ENCODE results near the gene NEURL1B.
A peak's percentile ranks its signal among the peaks of the same experiment; 100 is the strongest.
"Not testable (repeated sequence)": the region's sequence is repeated elsewhere in the genome, so short reads cannot be mapped to it uniquely, and the experiment has no call there.

NEURL1B gene

DNA sequence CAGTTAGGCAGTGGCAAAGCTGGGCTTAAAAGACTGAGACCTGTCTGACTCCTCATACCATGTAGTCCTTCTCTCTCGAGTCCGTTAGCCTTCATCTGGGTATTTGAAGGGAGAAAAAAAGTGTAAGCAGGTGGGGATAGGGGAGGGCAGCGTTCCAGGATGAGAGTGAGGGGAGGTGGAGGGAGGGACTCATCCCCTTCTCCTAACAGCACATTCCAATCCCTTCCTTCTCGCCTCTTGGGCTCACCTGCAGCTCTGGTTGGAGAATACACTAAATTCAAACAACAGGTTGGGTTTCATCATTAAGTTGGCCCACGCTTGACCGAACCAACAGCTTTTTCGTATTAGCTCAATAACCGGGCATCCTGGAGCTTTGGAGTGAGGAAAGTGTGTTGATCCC lies 3.6 kb downstream of the NEURL1B start:
- intact Hi-C loops (cut with DNase I), result no loop called here
- no peak for DNase-seq

DNA sequence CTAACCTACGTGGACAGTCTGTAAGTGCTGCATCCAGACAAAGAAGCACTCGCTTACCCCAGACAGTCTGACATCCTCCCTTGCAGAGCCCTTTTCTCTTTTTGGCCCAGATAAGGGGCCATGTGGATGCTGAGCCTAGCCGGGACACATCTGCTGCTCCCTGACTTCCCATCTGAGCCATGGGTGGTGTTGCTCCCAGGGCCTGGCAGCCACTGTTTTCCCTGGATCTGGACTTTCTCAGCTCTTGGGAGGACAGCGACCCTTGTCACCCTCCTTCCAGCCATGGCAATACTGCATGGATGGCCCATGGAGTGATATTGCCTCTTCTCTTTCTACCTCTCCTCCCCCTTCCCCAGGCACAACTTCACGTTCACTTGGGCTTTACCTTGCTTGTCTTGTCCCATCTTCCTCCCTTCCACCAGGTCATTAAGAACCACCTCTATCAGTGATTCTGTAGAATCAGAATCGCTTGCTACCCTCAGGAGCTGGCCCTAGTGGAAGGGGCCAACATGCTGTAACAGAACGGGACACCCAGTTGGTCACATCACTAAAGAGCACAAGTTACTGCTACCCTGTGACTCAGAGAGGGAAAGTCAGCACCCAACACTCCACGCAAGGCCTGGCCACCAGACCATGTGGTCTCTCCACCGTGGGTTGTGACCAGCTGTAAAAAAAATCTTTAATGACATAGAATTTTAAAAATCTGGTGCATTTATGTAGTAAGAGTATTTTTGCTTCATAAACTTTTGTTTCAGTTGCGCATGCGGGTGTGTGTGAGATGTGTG lies 4.4 kb downstream of the NEURL1B start:
- intact Hi-C loops (cut with DNase I), result no loop called here

DNA sequence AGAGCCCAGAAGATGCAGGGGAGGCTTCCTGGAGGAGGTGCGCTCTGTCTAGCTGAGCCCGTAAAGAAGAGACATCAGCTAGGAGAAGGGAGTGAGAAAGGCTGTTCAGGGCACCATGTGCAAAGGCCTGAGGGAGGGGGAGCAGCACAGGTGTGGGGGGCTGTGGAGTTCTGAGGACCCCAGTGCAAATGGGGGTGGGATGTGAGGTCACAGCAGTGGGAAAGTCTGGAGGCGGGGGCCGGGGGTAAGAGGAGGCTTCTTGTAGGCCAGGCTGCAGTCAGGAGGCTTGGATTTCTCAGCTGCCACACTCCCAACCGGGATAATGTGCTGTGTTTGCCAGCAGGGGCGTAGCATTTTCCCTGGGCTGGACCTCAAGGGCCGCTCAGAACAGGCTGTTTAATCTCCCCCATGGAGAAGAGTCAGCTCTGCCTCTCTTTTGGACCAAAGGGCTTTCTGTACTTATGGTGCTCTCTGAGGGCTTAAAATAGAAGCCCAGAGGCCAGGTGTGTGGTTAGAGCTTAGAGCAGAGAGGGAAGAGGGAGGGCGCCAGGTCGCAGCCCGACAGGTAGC lies 5.7 kb downstream of the NEURL1B start:
- no peak for DNase-seq
- intact Hi-C loops (cut with DNase I), result no loop called here

More for the DNA sequence above, 4.4 kb downstream of the NEURL1B start:
- peak in 1 of 42 donors; percentile 23 for DNase-seq

DNA sequence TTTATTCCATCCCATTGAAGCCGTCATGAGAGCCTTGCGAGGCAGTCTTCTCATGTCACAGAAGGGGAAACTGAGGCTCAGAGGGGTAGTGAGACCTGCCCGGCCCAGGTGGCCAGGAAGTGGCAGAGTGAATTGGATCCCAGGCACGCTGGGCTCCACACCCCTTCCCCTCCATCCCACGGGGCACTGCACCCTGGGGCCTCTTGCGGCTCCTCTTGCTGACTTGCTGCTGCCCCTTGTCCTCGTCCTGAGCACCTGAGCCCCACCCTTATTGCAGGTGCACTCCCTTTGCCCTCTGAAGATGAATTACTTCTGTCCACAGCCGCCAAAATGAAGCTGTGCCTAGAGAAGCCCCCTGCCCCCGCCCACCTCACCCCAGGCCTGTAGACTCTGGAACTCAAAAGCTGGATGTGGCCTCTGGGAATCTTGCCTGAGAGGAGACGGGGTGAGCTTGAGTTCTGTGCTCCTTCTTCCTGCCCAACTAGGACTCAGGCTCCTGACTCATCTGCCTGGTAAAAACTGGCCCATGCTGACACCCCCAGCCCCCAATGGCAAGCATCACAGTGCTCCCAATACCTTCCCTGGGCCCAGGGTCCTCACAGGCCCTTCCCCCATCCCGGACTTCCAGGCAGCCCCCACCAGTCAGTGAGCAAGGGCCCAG lies 6.4 kb downstream of the NEURL1B start:
- intact Hi-C loops (cut with DNase I), result no loop called here

DNA sequence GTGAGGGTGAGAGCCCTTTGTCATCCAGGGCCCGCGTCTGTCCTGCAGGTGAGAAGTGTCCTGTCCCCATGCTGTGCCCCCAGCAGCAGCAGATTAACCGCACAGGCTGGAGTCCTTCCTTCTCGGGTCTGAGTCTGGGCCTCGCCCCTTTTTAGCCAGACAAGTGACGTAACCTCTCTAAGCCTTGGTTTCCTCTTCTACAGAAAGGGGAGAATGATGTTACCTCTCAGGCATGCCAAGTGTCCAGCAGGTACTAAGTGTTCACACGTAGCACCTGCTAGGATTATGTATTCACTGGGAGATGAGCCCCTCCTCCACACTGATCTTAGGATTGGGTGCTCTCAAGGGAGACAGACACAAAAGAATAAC lies 6.9 kb downstream of the NEURL1B start:
- intact Hi-C loops (cut with DNase I), result no loop called here
- DNase-seq, result no peak

More for the DNA sequence above, 6.4 kb downstream of the NEURL1B start:
- no peak for DNase-seq

DNA sequence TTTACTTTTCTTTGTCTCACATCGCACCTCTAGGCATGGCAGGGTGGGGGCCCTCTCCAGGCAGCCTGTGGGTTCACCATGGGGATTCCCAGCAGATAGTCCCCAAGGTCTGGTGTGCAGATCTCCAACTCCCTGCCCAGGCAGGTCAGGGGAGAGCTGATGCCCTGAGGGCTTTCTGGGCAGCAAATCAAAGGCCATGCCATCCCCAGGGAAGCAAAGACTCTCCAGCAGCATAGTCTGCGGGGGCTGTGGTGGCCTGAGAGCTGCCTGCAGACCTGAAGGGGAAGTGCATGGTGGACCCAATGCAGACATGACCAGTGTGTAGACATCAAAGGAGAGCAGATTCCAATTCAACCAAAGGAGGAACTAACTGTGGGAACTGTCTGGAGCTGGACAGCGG lies 7.7 kb downstream of the NEURL1B start:
- DNase-seq, result no peak
- intact Hi-C loops (cut with DNase I), result no loop called here

DNA sequence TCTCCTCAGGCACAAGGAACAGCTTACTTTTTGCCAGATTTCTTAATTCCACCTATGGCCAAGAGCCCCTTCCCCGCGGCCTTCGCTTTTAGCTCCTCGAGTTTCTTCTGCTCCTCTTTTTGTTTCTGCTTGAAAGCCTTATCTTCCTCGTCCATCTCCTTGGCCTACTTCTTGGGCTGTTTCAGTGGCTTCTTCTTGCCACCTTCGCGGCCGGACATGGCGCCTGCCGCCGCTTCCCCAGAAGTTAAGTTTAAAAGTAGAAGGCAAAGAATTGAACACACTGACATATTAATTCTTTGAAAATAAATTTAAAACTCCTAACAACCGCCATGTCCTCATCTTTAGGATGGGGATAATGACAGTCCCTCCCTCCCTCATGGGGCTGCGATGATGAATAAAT lies 15.4 kb downstream of the NEURL1B start:
- intact Hi-C loops (cut with DNase I); DNase-seq: not testable (repeated sequence)

DNA sequence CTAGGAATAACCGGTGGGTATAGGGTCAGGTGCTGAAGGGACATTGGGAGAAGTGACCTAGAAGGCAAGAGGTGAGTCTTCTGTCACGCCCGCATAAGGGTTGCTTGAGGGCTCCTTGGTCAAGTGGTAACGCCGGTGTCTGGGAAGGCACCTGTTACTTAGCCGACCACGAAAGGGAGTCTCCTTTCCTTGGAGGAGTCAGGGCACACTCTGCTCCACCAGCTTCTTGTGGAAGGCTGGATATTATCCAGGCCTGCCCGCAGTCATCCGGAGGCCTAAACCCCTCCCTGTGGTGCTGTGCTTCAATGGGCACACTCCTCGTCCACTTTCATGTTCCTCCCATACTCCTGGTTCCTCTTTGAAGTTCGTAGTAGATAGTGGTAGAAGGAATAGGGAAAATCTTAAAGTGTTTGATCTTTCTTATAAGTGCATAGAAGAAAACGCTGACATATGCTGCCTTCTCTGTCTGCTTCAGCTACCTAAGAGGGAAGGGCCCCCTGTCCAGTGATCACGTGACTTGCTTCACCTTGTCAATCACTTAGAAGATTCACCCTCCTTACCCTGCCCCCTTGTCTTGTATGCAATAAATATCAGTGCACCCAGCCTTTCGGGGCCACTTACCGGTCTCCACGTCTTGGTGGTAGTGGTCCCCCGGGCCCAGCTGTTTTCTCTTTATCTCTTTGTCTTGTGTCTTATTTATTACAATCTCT lies 16.6 kb downstream of the NEURL1B start:
- intact Hi-C loops (cut with DNase I); DNase-seq: not testable (repeated sequence)

DNA sequence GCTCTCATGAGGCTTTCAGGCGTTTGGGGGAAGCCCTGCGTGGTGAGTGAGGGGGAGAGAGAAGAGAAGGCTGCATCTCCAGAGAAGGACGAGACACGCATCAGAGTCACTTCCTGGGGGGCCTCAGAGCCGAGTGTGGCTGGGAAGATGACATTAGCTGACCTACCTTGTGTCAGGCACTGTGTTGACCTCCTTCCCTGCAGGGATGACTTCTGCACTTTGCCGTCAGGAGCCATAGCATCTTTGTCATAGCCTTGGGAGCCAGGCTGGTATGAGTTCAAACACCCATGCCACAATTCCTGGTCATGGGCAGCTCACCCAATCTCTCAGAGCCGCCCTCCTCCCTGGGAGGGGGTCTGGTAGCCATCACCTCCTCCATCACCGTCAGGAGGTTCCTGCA lies 17.3 kb downstream of the NEURL1B start:
- intact Hi-C loops (cut with DNase I), result no loop called here

DNA sequence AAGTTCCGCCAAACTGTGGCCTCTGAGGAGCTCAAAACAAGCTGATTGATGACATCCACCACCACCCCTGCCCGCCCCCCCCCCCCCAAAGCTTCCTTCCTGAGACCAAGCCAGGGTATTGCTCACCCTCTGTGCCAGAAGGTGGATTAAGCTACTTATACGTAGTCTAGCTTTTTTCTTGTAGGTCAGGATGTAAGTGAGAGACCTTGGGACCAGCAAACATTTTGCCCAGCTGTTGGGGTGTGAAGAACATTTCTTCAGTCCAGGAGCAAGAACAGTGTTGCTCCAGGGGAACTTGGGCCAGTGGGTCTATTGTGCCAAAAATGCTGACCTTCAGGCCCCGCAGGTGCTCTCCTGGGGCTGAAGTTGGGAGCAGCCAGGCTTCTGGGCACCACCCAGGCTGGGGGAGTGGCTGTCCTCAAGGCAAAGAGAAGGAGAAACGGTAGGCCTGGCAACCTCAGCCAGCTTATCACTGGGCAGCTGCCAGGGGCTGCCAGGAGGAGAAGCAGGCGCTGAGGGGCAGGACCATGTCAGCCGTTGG lies 18.0 kb downstream of the NEURL1B start:
- no peak for DNase-seq
- intact Hi-C loops (cut with DNase I), result no loop called here

More for the DNA sequence above, 17.3 kb downstream of the NEURL1B start:
- DNase-seq, result no peak

DNA sequence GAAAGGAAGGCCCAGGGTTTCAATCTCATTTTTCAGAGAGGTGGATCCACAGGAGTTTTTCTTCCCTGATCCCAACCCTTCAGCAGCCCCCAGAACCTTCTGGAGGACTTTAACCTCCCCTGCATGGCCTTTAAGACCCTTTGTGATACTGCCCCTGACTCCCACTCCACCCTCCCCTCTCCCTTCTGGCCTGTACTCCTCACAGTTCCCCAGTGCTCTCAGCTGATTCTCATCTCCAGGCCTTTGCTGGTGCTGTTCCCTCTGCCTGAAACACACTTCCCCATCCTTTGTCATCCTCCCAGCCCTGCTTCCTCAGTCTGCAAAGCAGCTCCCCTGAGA lies 18.5 kb downstream of the NEURL1B start:
- intact Hi-C loops (cut with DNase I), result no loop called here
- no peak for DNase-seq

DNA sequence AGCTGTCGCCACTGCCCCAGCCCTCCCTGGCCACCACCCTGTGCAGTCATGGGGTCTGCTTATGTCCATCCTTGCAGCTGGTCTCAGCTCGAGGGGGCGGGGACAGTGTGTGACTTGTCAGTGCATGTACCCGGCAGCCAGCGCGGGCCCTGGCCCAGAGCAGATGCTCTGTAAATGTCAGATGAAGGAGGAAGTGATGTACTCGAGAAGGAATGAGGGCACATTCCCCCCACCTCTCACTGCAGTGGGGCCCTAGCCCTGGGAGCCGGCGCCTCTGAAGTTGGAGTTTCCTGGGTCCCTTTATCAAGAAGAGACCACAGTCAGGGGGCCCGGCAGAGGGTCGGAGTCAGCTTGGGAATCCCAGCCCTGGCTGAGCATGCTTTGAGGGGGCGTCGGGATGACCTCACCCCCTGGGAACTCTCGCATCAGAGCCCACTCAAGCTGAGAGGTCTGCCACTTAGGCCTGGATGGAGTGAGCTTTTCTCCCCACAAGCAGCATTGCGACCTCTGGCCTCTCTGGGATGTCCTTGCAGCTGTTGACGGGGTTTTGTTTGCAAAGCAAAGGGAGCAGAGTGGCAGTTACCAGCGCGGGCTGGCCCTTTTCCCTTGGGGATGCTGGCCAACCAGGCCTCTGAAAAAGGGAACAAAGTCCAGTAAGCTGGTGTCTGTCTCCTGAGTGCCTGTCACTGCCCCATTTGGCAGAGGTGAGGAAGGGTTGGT lies 19.0 kb downstream of the NEURL1B start:
- peak; percentile 64 to 93 (median 84) for DNase-seq
- intact Hi-C loops (cut with DNase I), result no loop called here

DNA sequence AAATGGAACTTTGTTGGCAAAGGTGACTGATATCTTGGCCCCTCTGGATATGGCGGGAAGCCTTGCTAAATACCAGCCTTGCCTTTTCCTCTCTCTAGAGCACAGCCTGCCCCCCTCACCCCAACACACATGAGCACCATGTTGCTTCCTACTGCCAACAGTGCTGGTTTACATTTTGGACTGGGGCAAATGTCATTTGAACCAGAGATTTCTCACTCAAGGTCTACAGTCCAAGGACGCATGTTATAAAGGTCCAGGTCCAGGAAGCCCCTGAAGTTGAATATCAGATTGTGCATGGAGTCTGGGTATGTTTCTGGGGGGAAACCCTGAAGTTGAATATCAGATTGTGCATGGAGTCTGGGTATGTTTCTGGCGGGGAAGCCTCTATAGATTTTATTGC lies 19.9 kb downstream of the NEURL1B start:
- intact Hi-C loops (cut with DNase I), result no loop called here
- DNase-seq, result no peak

DNA sequence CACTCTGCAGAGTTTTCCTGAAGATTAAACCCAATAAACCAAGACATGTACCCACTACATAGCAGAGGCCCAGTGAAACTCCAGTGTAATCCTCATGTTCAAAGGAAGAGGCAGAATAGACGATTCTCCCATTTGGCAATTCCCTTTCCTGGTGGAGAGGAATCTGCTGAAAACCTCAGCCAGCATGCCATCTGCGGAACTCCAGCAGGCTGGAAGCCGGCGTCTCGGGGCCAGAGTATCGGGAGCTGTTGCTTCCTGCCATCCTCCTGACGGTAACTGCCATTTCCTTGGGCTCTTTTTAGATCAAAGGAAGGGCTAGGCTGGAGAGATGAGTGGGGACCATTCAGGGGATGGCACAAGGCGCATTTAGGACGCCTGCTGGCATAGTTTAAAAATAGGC lies 20.5 kb downstream of the NEURL1B start:
- no peak for DNase-seq
- intact Hi-C loops (cut with DNase I), result no loop called here

DNA sequence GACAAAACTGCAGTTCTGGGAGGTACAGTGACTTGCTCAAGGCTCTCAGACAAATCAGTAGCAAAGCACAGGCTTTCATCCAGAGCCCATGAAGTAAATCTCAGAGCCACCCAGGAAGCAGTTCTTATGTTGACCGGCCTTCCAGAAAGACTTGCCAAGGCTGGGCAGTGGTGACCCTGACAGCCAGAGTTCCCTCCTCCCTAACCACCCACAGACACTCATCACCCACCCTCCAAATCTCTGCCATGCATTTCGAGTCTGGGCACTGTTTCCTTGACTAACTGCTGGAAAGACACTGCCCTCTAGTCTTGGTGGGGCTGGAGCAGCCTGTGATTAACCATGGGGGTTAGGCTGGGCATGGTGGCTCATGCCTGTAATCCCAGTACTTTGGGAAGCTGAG lies 21.5 kb downstream of the NEURL1B start:
- DNase-seq, result no peak
- intact Hi-C loops (cut with DNase I), result no loop called here

DNA sequence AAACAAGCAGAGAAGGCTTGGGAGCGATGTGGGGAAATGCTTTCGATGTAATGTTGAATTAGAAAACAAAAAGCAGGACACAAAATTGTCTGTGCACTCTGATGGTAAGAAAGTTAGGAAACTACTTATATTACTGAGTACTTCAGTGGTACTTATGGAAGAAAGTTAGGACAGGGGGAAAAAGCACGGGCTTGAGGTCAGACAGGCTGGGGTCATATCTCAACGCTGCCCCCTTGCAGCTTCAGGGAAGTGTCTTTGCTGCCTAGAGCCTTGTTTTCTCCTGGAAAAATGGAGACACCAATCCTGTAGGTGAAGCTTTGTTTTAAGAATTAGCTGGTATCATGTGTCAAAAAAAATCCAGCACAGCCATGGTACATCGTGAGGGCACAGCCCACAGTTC lies 23.0 kb downstream of the NEURL1B start:
- intact Hi-C loops (cut with DNase I), result no loop called here
- no peak for DNase-seq

DNA sequence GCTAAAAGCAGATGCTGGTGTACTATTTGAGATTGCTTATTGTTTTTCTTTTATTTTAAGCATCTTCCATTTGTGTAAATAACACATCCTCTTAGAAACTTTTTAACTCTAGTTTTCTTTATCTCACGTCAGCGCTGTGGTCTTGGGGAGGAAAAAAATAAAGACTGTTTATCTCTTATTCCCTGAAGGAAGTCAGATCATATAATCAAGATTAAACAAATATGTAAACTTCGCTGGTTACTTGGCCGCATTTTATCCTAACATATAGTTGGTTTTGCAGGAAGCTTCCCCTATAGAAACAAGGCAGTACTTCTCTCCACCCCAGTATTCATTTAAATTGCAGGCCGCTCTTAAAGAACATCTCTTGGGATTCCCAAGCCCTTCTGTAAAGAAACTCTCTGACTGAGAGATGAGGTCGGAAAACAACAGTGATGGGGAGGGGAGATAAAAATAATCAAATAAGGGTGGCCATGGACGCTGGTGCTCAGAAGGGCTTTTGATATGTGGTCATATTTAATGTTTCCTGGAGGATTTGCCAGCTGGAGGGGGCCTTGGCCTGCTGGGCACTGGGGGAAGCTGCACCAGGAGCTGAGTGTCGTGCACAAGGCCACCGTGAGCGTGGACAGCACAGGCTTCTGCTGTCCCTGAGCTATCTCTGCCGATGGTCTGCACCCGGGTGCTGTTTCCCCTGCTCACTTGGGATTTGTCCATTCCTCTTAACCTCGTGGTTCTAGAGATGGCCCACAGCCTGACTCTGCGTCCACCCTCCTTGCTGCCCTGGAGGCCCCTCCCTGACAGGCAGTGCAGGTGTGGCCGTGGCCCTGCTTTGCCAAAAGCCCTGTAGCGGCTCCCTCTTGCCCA lies 23.8 kb downstream of the NEURL1B start:
- intact Hi-C loops (cut with DNase I), result no loop called here
- no peak for DNase-seq

DNA sequence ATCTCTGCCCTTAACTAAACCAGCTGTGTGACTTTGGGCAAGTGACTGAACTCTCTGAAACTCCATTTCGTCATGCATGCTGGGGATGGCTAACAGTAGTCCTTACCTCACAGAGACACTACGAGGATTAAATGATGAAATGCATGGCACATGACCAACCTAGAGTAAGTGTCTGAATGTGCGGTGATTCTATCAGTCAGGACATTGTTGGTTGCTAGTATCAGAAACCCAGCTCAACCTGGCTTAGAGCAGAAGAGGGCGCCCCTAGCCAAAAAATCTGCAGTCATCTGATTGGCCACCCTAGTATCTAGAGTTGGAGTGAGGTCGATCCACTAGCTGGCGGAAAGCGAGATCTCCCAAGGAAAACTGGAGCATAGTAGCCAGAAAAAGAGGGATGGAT lies 25.2 kb downstream of the NEURL1B start:
- intact Hi-C loops (cut with DNase I), result no loop called here
- no peak for DNase-seq
